ENCODE data around the gene APPBP2. TPM values are rescaled to one million over a fixed set of nuclear protein-coding genes. Genes with fewer than 3 reads are reported as not detected.
"Not testable (repeated sequence)": the region's sequence is repeated elsewhere in the genome, so short reads cannot be mapped to it uniquely, and the experiment has no call there.

The APPBP2 gene
- total RNA-seq, 3 donors from 2014 or later = 26.6 to 41.9 (median 30.2) TPM

DNA sequence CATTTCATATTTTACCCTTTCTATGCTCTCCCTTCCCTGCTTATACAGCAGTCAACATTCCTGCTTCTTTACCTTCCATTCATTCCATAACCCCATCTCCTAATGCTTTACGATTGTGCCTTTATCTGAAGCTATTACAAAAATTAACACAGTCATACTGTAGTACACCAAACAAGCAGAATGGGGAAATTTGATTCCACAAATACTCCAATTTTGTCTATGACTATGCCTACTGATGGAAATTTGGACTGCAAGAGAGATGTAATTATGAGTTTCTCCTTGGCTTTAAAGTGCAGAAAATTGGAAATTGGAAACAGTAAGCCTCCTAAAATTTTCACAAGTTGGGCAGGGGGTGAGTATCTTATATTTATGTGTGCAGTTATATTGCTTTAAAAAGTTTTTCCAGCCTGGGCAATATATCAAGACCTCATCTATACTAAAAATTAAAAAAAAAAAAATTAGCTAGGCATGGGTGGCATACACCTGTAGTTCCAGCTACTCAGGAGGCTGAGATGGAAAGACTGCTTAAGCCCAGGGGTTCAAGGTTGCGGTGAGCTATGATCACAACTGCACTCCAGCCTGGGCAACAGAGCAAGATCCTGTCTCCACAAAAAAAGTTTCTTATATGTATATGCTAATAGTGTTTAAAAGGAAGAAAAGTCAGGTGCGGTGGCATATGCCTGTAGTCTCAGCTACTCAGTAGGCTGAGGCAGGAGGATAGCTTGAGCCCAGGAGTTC, 3.0 kb downstream of the APPBP2 start:
- no peaks in the 10 kb centered on the region for H3K4me1 ChIP-seq
- no peak for TF ChIP-seq POLR2A (IDR thresholded peaks at IDR 0.05)
- TF ChIP-seq, protein P1, sequence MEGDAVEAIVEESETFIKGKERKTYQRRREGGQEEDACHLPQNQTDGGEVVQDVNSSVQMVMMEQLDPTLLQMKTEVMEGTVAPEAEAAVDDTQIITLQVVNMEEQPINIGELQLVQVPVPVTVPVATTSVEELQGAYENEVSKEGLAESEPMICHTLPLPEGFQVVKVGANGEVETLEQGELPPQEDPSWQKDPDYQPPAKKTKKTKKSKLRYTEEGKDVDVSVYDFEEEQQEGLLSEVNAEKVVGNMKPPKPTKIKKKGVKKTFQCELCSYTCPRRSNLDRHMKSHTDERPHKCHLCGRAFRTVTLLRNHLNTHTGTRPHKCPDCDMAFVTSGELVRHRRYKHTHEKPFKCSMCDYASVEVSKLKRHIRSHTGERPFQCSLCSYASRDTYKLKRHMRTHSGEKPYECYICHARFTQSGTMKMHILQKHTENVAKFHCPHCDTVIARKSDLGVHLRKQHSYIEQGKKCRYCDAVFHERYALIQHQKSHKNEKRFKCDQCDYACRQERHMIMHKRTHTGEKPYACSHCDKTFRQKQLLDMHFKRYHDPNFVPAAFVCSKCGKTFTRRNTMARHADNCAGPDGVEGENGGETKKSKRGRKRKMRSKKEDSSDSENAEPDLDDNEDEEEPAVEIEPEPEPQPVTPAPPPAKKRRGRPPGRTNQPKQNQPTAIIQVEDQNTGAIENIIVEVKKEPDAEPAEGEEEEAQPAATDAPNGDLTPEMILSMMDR (IDR thresholded peaks at IDR 0.05) = no peak
- TF ChIP-seq POLR2AphosphoS5 (IDR thresholded peaks at IDR 0.05) = no peak
- intact Hi-C loops (cut with DNase I; ENCODE audit: low total_unique reads) = no loop called here
- DNase-seq (ENCODE audit: low spot score in 2 of 2) = no peak
- no peaks in the 10 kb centered on the region for H3K9me3 ChIP-seq
- H3K27ac ChIP-seq = no peak overlapping the region
- H3K36me3 ChIP-seq = no peaks in the 10 kb centered on the region
- peak overlapping the region in 1 of 3 donors; percentile 90 for H3K4me3 ChIP-seq
- no peaks in the 10 kb centered on the region for H3K27me3 ChIP-seq

GRCh38 chr17:60519795-60520194, 6.2 kb downstream of the APPBP2 start:
- no peaks in the 10 kb centered on the region for H3K4me1 ChIP-seq
- no peaks in the 10 kb centered on the region for H3K27me3 ChIP-seq
- H3K27ac ChIP-seq = no peak overlapping the region
- no peak for DNase-seq (ENCODE audit: low spot score in 2 of 2)
- TF ChIP-seq POLR2AphosphoS5 (IDR thresholded peaks at IDR 0.05) (no peak), POLR2A (IDR thresholded peaks at IDR 0.05) (no peak)
- TF ChIP-seq, protein P1 (IDR thresholded peaks at IDR 0.05) = no peak
- H3K36me3 ChIP-seq = no peaks in the 10 kb centered on the region
- H3K9me3 ChIP-seq = no peaks in the 10 kb centered on the region
- no peak overlapping the region for H3K4me3 ChIP-seq
- intact Hi-C loops (cut with DNase I; ENCODE audit: low total_unique reads) = no loop called here

DNA sequence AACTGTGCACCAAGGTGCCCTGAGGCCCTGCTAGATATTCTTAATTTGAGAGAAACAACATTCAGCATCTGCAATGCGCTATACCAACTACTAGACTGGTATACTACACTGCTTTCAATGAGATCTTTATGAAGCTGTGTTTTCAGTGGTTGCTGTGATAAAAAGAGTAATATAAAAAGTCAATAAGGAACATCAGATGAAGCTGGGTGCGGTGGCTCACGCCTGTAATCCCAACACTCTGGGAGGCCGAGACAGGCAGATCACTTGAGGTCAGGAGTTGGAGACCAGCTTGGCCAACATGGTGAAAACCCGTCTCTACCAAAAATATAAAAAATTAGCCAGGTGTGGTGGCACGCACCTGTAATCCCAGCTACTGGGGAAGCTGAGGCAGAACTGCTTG, 10.4 kb downstream of the APPBP2 start:
- H3K27me3 ChIP-seq; DNase-seq (ENCODE audit: low spot score in 2 of 2); intact Hi-C loops (cut with DNase I; ENCODE audit: low total_unique reads); H3K27ac ChIP-seq; H3K9me3 ChIP-seq; H3K4me3 ChIP-seq; H3K4me1 ChIP-seq; H3K36me3 ChIP-seq: not testable (repeated sequence)

DNA sequence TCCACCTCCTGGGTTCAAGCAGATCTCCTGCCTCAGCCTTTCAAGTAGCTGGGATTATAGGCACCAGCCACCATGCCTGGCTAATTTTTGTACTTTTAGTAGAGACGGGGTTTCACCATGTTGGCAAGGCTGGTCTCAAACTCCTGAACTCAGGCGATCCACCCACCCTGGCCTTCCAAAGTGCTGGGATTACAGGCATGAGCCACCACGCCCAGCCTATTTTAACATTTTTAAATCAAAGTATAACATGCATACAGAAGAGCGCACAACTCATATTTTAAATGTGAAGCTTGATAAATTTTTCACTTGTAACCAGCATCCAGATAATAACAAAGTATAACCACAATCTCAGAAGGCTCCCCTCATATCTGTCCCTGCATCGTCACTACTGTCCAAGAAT, 10.8 kb downstream of the APPBP2 start:
- H3K4me1 ChIP-seq; H3K27me3 ChIP-seq; intact Hi-C loops (cut with DNase I; ENCODE audit: low total_unique reads); DNase-seq (ENCODE audit: low spot score in 2 of 2); H3K9me3 ChIP-seq; H3K36me3 ChIP-seq; H3K4me3 ChIP-seq; H3K27ac ChIP-seq: not testable (repeated sequence)

DNA sequence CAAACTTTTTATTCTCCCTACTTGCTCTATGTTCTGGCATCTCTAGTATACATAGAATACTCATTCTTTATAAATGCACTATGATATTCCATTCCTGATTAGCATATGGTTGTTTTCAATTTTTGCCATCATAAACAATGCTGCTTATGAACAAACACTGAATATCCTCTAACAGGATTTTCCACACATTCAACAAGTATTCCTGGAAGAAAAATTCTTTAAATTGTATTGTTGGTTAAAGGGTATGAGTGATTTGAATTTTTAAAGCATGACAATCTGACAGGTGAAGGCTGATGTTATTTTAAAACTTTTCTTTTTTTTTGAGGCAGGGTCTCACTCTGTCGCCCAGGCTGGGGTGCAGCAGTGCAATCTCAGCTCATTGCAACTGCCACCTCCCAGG, 11.5 kb downstream of the APPBP2 start:
- H3K4me1 ChIP-seq = no peaks in the 10 kb centered on the region
- no peak overlapping the region for H3K4me3 ChIP-seq
- H3K9me3 ChIP-seq = no peaks in the 10 kb centered on the region
- H3K27ac ChIP-seq = no peak overlapping the region
- no peaks in the 10 kb centered on the region for H3K27me3 ChIP-seq
- intact Hi-C loops (cut with DNase I; ENCODE audit: low total_unique reads) = no loop called here
- DNase-seq (ENCODE audit: low spot score in 2 of 2) = no peak
- TF ChIP-seq POLR2AphosphoS5 (IDR thresholded peaks at IDR 0.05) = no peak
- no peak for TF ChIP-seq POLR2A (IDR thresholded peaks at IDR 0.05)
- TF ChIP-seq, protein P1 (IDR thresholded peaks at IDR 0.05) = no peak
- no peaks in the 10 kb centered on the region for H3K36me3 ChIP-seq

DNA sequence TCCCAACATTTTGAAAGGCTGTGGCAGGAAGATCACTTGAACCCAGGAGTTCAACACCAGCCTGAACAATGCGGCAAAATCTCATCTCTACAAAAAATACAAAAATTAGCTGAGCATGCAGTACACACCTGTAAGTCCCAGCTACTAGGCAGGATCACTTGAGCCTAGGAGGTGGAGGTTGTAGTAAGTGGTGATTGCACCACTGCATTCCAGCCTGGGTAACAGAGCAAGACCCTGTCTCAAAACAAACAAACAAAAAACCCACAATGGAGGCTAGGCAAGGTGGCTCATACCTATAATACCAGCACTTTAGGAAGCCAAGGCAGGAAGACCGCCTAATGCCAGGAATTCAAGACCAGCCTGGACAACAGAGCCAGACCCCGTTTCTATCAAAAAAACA, 12.0 kb downstream of the APPBP2 start:
- Histone ChIP-seq H3K9me3 (no peaks in the 10 kb centered on the region), H3K4me1 (no peaks in the 10 kb centered on the region), H3K27me3 (no peaks in the 10 kb centered on the region), H3K36me3 (no peaks in the 10 kb centered on the region), H3K4me3 (no peak overlapping the region), H3K27ac (no peak overlapping the region)
- no peak for DNase-seq (ENCODE audit: low spot score in 2 of 2)
- TF ChIP-seq POLR2A (IDR thresholded peaks at IDR 0.05) (no peak), POLR2AphosphoS5 (IDR thresholded peaks at IDR 0.05) (no peak)
- TF ChIP-seq, protein P1 (IDR thresholded peaks at IDR 0.05) = no peak
- intact Hi-C loops (cut with DNase I; ENCODE audit: low total_unique reads) = no loop called here

Measured in breast epithelium (tissue), 4 donors.